HG03095 (cell line): ENCODE data around the gene C6orf58.
A peak's percentile ranks its signal among the peaks of the same experiment; 100 is the strongest.

Experiments used
- ATAC-seq: cut with Tn5 transposase; IDR thresholded peaks from one replicate; pipeline ENCODE4 v1.9.1; 2021; ENCODE audit warnings: moderate library complexity; ENCODE audit not compliant: unreplicated experiment

Gene C6orf58

DNA sequence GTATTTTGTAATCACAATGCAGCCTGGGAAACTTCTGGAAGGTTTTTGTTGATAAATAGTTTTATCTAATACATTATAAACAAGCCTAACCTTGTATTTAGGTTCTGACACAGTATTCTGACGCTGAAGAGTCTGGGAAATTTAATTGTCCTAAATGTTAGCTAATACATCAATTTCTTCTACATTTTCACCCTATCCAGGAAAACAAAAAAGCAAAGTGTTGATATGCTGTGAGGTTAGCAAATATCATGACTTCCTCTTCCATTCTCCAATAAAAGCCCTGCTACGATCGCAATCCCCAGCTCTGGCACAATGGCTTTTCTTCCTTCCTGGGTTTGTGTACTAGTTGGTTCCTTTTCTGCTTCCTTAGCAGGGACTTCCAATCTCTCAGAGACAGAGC, at the start of gene C6orf58:
C6orf58 (plus strand) TSS at position 301 of the 400 bp plus-strand sequence; CDS start at position 313, 12 bp downstream.
- ATAC-seq: no peak

- ATAC-seq: no peak
These were observed 44.0 kb upstream of the C6orf58 start for GRCh38 chr6:127533011-127533410.

- no peak for ATAC-seq
These were observed 43.2 kb upstream of the C6orf58 start for GRCh38 chr6:127533736-127534135.

DNA sequence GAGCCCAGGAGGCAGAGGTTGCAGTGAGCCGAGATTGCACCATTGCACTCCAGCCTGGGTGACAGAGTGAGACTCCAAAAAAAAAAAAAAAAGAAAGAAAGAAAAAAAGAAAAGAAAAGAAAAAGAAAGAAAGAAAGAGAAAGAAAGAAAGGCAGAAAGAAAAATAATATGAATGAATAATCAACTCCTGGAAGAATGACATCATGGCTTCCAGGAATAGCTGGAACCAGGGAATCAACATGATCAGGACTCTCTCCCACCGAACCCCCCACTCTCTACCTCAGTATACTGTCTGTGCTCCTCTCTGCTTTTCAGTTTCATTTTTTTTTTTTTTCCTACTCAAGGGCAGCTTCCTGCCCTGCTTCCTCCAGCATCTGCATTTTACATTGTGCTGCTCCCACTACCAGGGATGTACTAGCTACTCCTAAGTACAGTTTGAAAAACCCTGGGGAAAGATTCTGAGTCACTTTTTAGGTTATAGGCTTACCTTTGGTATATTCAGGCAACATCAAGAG, 38.2 kb upstream of the C6orf58 start:
- ATAC-seq: no peak

- ATAC-seq: no peak
These were observed 37.7 kb upstream of the C6orf58 start for GRCh38 chr6:127539272-127539671.

- no peak for ATAC-seq
These were observed 29.8 kb upstream of the C6orf58 start for GRCh38 chr6:127547215-127547614.

- ATAC-seq: no peak
These were observed 28.9 kb upstream of the C6orf58 start for GRCh38 chr6:127547904-127548649.

GRCh38 chr6:127550403-127550802, 26.6 kb upstream of the C6orf58 start:
- ATAC-seq: no peak

DNA sequence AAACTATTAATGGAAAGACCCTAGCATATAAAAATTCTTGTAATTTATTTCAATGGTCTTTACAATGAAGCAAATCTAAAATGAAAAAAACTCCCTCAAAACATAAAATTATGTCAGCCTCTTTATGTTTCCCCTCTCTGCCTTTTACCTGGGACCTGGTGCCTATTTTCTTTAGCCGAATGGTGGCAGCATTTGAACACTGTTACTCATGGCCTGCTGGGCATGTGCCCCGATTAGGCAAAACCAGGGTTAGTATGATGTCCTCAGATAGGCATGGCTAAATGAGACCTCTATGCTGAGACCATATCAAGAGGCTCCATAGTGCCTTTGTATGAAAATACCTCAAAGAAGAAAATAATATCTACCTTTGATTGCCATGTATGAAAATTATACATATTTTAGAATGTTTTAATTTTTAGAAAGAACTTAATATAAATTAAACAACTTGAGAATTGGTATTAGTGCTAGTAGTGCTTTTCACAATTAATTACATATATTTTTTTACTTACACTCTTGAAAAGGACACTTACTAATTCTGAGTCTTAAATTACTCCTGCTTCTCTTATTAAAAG, 22.5 kb upstream of the C6orf58 start:
- peak; percentile 59 for ATAC-seq

DNA sequence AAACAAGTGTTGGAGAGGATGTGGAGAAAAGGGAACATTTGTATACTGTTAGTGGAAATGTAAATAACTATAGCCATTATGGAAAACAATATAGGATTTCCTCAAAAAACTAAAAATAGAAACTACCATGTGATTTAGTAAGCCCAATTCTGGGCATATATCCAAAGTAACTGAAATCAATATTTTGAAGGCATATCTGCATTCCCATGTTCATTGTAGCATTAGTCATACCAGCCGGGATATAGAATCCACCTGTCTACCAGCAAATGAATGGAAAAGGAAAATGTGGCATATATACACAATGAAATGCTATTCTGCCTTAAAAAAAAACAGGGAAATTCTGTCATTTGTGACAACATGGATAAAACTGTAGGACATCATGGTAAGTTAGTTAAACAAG, 15.3 kb upstream of the C6orf58 start:
- ATAC-seq: no peak

GRCh38 chr6:127564761-127565160, 12.2 kb upstream of the C6orf58 start:
- no peak for ATAC-seq

DNA sequence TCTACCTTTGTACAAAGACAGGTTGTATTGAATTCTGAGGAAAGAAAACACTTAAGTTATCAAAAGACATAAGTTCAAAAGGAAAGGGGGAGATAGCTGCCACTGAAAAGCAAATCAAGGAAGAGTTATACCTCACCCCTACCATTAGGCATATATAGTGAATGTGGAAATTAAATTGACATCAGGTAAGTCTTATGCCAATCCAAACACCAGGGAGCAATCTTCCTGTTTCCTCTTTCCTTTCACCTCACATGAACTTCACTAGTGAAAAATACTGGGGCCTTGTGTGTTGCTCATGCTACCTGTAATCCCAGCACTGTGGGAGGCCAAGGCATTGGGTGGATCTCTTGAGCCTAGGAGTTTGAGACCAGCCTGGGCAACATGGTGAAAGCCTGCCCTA, 10.9 kb upstream of the C6orf58 start:
- ATAC-seq: no peak

DNA sequence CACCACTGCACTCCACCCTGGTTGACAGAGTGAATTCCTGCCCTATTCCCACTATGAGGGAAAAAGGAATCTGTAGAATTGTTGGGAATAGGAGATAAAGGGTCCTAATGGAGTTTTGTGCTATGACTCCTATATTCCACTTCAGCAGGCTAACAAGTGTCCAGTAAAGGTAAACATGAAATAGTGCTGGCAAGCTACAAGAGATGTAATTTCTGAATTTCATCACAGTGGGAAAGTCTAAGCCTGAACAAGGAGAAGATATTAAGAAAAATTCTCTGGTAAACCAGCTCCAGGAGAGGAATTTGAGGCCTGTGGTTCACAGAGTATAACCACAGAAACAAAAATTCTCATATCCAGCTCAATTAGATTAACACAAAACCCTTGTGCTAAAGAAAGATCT, 10.3 kb upstream of the C6orf58 start:
- no peak for ATAC-seq

DNA sequence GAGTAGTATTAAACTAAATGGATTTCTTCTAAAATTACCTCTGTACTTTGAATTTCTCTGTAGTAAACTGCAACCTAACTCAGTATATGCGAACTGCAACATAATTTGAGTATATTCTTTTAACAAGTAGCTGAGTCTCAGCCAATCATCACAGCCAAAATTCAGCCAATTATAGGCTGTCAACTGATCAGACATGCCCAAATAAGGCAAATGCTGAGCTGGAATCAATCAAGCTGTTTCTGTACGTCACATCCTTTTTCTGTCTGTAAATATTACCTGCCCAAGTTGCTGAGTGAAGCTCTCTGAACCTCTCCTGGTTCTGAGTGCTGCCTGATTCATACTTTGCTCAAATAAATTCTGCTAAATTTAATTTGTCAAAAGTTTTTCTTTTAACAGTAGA, 9.5 kb upstream of the C6orf58 start:
- ATAC-seq: no peak

GRCh38 chr6:127570739-127571389, 6.1 kb upstream of the C6orf58 start:
- ATAC-seq: peak; percentile 86

GRCh38 chr6:127578900-127579299, 1.9 kb downstream of the C6orf58 start:
- no peak for ATAC-seq

- no peak for ATAC-seq
These were observed 4.6 kb downstream of the C6orf58 start for GRCh38 chr6:127581576-127581975.

GRCh38 chr6:127582777-127583462, 5.9 kb downstream of the C6orf58 start:
- no peak for ATAC-seq

DNA sequence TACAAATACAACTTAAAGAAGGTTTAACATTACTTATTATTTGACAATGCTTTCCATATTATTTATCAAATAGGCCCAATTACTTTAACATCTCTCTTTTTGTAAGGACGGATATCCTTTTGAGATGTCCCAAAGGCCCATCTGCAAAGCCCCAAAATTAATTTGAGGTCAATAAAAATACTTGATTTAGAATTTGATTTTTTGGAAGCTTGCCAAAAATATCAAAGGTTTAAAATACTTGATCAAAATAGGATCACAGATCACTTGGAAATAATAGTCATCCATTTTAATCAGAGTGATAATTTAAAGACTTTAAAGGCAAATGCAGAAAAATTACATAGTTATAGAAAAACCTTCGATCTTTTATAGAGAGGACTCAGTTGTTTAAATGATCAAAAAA, 8.1 kb downstream of the C6orf58 start:
- ATAC-seq: no peak

DNA sequence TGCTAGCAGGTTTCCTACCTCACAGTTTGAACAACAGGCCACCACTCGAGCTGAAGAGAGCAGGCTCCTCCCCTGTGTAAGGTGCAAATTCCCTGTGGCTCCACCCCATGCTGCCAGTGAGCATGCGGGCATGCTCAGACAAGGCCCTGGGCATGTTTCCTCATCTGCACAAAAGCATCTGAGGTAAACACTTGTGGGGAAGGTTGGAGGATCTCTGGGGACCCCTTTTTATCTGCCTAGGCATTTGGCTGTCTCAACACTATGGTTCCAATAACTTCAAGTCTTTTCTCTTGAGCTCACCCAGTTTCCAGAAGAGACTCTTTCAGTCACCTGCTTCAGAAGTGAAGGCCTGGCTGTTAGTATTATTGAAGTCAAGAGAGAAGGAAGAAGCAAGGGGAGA, 9.4 kb downstream of the C6orf58 start:
- no peak for ATAC-seq

DNA sequence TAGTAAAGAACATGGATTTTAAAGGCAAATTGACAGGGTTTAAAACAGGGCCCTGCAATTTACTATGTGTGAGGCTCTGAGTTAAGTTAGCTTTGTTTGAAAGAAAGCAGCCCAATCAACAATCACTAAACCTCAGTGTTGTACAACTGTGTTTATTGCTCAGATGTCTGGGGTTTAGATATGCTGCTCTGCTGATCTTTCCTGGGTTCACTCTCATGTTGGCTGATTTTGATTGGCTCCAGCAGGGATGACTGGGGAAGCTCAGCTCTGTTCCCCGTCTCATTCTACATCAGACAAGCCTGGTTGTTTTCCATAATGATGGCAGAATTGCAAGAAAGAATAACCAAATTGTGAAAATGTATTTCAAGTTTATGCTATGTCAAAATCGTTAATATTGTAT, 10.9 kb downstream of the C6orf58 start:
- ATAC-seq: no peak
